Raji (cell line): ENCODE results near the gene RPRD1B.

Experiments used
- POLR2A ChIP-seq: IDR thresholded peaks from 2 replicates; pipeline ENCODE4 v1.6.1; 2011; ENCODE audit warnings: low read depth, low read length, control low read depth; ENCODE audit not compliant: insufficient read depth

RPRD1B gene

GRCh38 chr20:37995856-37996605, 37.5 kb upstream of the RPRD1B start:
- TF ChIP-seq POLR2A = no peak

GRCh38 chr20:37997516-37997915, 36.0 kb upstream of the RPRD1B start:
- no peak for TF ChIP-seq POLR2A

DNA sequence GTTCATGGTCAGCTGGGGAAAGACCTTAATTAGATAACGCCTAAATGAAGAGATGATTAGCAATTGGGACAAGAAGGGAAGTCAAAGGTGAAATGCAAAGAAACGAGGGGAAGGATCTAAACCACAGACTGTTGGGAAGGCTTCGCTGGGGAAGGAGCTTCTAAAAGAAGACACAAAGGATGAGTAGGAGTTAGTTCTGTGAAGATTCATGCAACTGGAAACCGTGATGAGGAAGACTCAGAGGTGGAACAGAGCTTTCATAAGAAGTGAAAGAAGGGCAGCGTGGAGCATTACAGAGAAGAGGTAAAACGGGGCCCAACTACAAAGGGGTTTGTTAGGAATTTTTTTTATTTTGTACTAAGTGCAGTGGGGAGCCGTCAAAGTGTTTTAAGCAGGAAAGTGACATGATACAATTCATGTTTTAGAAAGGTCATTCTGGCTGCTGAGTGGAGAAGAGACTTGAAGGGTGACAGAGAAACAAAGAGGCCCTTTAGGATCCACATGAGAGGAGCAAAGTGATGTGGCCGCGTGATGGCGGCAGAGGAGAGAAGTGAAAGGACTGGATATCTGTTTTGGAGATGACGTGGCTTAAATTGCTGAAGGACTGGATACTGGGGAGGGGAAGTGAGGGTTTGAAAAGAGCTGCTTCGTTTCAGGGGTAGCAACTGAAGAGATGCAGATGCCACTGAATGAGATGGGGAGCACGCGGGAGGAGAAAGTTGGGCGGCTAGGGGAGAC, 33.9 kb upstream of the RPRD1B start:
- TF ChIP-seq POLR2A = no peak

GRCh38 chr20:38000293-38000692, 33.3 kb upstream of the RPRD1B start:
- TF ChIP-seq POLR2A = no peak

DNA sequence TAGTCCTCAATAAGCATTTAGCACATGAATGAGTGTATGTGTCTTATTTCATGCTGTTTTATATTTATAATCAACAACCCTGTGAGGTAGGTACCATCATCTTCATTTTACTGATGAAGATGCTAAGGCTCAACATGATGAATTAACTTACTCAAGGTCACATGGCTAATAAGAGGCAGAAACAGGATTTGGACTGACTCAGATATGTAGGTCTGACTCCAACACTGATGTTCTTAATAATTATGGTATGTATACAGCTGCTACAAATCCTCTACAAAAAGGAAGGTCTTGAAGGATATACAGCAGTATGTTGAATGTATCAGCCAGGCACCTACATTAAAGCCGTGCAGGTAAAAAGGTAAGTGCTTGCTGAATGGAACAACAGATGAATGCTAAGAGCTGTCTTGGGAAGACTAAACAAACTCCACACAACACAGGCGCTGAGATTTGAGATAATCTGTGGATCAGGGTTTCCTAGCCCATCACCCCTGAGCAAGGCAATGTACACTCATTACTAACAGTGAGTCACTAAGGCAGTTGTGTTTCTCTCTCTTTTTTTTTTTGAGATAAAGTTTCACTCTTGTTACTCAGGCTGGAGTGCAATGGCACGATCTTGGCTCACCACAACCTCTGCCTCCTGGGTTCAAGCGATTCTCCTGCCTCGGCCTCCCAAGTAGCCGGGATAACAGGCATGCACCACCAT, 32.2 kb upstream of the RPRD1B start:
- no peak for TF ChIP-seq POLR2A

GRCh38 chr20:38001981-38002380, 31.6 kb upstream of the RPRD1B start:
- no peak for TF ChIP-seq POLR2A

- no peak for TF ChIP-seq POLR2A
These were observed 31.1 kb upstream of the RPRD1B start for GRCh38 chr20:38002422-38002821.

DNA sequence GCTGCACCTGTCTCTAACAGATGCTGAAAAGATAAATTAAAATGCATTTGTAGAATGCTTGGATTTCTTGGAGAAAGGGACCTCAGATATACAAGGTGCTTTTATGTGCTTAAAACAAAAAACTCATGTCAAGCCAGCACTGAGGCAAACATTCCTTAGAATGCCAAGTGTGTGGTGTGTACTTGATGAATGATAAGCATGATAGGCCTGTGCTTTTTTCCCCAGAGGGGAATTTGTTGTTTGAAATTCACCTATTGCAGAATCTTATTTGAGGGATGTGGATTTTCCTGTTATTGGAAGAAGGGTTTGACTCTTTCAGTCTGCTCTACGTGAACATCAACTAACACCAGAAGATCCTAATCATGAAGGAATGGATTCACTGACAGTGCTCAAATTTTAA, 29.1 kb upstream of the RPRD1B start:
- no peak for TF ChIP-seq POLR2A

GRCh38 chr20:38005903-38006302, 27.6 kb upstream of the RPRD1B start:
- no peak for TF ChIP-seq POLR2A

- no peak for TF ChIP-seq POLR2A
These were observed 26.0 kb upstream of the RPRD1B start for GRCh38 chr20:38007526-38007925.

- TF ChIP-seq POLR2A = no peak
These were observed 25.2 kb upstream of the RPRD1B start for GRCh38 chr20:38008233-38008944.

DNA sequence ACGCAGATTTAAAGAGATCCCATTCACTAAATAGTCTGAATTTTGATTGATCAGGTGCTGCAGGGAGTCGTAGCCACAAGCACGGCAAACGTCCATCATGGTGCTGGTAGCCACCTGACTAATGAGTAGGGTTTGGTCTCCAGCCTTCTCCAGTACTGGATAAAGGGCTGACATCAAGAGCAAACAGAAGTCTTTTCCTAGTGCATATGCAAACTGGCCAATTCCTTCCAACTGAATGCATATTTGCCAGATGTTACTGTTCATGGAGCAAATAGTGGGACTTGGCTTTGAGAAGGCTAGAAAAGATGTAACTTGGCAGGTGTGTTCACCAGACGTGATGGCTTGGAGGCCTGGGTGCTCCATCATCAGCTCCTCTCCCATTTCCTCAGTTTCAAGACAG, 21.9 kb upstream of the RPRD1B start:
- no peak for TF ChIP-seq POLR2A

DNA sequence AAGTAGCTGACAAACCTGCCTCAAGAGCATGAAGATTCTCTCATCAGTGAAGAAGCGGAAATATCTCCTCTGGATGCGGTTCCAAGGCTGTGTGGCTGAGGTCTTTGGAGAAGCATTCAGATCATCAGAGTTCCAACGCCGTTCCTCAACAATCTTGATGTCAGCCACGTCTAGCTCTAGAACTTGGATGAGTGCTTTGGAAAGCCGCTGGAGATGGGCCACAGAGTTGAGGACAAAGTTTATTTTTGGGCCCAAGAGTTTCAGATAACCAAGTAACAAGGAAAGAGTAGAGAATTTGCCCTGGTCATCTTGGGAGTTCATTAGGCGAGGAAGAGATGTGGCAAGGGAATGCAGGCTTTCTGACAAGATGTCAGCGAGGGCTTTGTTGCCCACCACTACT, 21.2 kb upstream of the RPRD1B start:
- no peak for TF ChIP-seq POLR2A

DNA sequence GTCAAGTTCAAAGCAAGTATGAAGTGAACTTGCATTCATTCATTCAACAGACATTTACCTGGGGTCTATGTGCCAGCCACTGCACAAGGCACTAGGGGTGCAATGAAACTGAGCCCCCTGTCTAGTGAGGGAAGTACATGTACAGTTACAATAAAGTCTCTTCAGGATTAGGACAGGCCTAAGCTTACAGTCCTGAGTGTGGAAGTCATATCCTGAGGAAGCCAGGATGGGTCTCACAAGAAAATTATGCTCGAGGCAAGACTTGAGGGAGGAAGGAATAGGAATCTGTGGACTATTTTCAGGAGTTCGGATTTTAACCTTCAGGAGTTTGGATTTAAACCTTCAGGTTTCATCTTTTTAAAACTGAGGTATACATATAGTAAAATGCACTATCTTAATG, 19.7 kb upstream of the RPRD1B start:
- no peak for TF ChIP-seq POLR2A

- no peak for TF ChIP-seq POLR2A
These were observed 15.6 kb upstream of the RPRD1B start for GRCh38 chr20:38017959-38018358.
